HuH-7.5 (cell line): ENCODE measurements around the gene DAPK1.

Experiments used
- DNase-seq: peaks from one replicate; pipeline ENCODE4 v3.0.0; 2011; ENCODE audit warnings: low spot score

The DAPK1 gene

DNA sequence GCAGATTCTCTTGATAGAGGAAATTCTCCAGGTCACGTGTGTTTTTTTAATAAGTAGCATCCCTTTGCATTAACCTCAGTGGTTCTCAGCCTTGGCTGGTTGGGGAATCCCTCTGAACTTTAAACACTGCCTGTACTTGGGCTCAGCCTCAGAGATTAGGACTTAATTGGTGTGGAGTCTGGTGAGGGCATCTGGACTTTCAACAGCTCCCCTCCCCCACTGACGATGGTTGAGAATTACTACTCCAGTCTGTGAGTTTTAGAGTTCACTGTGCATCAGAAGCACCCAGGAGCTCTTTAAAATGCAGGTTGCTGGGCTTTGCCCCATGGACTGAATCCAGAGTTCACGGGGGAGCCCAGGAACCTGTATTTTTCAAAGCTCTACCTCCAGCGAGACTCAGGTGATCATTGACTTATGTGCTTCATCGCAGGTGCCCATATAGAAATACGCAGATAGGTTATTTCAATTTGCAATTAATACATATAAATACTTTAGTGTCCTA is 71.4 kb downstream of the DAPK1 start:
- DNase-seq: peak; percentile 28

DNA sequence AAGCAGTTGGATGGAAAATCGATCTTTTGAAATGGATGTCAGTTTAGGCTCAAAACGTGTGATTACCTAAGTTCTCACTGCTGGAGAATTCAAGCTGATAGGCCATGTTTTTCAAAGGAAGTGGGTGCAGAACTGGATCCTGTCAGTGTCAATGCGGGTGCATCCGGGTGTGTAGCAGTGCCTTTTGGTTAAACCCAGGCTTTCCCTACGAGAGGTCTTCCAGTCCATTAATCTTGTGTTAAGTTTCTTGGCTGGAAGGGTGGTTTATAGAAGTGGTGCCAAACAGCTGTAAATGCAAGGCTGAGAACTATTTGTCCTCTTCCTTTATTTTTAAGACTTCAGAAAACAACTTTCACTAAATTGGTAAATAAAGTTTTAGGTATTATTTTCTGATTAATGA is 71.9 kb downstream of the DAPK1 start:
- DNase-seq: no peak

DNA sequence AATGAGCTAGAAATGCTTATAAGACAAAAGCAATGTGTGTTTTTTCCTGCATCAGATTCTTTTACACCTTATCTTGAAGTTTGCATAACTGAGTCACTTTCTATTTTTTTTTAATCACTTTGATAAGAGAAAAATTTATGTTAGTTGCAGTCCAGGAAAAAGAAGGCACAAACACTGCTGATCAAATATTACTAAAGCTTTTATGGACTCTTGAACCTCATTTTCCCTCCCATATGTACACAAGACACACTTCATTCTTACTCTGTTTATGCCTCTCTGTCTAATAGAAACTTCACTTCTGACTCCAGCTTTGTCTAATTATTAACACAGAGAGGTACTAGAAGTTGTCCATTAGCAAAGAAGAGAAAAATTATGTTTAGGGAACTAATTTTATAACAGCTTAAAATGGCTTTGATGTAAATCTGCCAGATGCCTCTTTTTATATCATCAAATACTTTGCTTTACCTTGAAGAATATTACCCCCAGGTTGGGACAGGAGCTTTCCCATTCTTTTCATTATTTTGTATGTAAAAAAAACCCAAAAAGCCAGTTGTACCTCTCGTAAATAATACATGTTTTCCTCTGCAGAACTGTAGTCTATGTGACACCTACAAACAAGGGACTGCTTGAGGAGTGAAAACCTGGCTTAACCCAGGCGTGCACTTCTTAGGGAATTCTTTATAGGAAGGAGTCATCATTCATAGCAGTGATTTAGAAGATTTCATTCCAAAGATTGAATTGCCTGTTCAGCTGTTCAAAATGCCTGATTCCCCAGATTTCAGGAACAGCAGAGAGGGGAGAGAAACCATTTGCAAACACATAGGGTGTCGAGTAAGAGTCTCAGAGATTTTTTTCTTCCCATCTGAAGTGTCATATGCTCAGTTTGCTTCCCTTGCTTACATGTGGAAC is 72.6 kb downstream of the DAPK1 start:
- peak; percentile 47 for DNase-seq

DNA sequence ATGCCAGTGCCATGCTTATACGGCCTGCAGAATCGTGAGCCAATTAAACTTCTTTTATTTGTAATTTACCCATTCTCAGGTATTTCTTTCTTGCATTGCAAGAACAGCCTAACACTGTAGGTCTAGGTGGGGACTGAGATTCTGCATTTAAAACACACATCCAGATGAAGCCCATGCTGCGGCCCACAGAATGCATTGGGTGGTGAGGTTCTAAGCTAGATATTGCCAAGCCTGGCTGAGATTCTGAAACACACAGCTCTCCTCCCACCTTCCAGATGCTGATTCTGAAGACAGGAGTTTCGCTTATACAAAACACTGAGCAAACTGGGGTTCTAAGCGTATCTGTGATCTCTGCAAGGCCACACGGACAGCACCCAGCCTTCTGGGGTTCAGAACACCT is 75.1 kb downstream of the DAPK1 start:
- DNase-seq: no peak

DNA sequence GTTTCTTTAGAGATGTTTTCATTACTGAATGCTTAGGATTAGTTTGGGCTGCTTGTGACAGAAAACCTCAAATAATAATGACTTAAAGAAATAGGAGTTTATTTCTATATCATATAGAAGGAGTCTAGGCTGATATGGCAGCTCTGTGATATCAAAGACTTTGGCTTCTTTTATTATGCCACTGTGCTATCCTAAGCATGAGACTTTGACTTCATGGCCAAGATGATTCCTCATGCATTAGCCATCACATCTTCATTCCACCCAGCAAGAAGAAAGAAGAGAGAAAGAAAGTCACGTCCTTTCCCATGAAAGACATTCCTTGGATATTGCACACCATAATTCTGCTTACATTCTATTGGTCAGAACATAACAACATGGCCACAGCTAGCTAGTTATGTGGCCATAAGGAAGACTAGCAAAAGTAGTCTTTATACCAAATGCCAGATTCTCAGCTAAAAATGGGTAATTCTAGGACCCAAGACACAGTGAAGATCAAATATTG is 76.2 kb downstream of the DAPK1 start:
- DNase-seq: no peak

DNA sequence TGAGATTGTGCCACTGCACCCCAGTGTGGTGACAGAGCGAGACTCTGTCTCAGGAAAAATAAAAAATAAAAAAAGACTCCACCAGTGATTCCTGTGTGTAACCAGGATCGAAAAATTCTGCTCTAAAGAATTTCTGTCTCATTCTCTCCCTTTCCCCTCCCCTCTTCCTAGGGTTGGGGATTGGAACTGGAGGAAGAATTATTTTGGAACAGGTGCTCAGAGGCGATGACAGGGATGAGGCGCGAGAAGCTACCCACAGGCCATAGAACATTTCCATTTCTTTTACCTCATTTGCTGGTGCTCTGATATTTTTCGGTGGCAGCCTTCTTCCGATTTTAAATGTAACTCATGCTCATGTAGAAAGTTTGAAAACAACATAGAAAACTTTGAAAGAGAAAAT is 80.1 kb downstream of the DAPK1 start:
- no peak for DNase-seq

DNA sequence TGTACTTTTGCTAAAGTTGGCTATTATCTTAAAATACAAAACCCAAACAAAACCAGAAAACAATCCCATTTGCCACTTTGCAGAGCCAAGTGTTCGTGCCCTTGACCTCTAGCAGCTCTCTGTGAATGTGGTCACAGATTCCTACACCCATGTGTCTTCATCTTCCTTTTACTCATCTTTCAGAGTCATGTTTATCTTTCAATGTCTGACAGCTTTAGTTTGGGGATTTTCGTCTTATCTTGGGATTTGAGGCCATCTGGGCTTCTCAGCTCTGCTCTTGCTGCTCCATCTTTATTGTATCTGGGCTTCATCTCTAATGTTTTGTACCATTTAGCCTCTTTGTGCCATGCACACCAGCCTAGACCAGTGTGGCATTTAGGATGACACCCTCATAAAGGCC is 81.0 kb downstream of the DAPK1 start:
- no peak for DNase-seq

DNA sequence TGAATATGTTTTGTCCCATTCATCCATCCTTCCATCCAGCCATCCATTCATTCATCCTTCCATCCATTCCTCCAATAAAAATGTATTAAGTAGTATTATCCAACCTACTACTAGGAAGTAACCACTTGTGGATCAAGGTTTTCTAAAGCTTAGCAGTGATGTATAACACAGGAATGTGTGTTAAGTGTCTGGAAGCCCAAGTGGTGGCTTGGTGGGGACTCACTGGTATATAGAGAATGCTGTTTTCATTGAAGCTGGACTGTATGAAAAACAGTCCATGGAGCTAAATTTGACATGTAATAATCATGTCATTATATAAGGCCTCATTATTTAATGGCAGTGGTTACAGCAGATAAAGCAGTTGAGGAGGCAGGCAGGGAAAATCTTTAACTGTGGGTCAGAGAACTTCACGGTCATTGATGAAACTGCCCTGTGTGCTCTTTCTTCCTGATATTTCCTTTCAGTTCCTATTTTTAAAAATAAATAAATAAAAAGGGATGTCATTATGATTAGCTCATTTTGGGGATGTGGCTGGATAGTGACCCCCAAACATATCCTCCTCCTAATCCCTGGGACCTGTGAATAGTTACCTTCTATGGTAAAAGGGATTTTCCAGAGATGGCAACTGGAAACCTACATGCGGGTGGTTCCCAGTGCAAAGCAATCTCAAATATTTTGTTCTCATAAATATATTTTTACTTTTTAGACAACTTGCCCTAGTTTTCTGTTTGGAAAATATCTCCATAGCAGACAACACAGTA is 82.3 kb downstream of the DAPK1 start:
- no peak for DNase-seq

DNA sequence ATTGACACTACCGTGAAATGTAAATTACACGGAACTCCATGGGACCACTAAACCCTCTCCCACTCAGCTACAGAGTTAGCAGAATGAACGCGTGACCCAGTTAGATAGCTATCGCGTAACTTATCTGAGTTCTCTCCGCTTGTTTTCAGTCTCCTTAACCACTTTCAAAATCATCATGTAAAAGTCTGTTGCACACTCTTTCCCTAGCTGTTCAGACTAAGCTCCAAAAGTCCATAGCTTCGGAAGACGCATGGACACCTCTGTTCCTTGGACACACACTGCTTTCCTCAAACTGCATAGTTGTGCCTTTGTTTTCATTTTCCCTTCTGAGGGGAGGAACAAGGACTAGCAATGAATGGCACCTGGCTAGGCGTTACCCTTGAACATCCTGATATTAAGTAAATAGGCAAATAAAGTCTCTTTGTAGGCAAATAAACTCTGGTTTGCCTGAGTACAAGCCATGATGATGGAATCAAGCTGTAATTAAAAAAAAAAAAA is 83.3 kb downstream of the DAPK1 start:
- no peak for DNase-seq

DNA sequence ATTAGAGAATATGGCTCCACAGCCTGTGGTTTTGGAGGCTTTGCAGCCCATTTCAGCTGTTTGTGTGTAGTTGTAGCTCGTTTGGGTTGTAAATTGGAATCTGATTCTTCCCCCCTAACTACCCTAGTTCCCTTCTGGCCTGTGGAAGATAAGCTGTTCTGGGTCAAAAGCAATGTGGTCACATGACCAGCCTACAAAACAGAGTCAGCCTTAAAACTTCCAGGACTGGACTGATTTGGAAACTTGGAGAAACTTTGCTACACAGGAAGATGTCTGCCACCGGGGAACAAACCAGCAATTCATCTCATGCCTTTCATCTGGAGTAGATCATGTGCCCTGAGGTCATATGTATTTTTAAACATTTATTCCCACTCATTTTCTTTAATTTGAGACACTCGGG is 83.8 kb downstream of the DAPK1 start:
- no peak for DNase-seq

DNA sequence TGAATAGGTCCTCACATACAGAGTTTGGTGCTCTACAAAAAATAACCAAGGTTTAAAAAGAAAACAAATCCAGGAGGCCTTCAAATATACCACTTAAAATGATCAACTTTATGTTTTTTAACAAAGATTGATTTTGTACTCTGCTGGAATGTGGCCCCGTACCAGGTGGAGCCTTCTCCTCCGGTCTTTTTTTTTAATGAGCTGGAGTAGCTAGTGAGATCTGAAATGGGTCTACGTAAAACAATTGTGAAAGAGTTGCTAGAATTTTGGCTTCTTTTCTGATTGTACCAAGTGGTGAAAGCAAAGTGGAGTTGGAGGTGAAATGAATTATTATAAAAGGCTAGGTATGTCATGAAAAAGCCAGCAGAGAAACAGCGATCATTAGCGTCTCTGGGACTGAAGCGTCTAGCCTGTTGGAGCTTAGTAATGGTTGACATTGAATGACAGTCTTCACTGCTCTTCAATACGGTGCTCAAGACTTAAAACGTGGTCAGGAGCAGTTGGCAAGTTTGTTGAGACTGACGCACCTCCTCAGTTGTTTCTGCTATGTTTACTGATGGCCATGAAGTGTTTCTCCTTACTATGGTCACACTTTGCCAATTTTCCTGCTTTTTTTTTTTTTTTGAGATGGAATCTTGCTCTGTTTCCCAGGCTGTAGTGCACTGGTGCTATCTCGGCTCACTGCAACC is 84.4 kb downstream of the DAPK1 start:
- DNase-seq: no peak

DNA sequence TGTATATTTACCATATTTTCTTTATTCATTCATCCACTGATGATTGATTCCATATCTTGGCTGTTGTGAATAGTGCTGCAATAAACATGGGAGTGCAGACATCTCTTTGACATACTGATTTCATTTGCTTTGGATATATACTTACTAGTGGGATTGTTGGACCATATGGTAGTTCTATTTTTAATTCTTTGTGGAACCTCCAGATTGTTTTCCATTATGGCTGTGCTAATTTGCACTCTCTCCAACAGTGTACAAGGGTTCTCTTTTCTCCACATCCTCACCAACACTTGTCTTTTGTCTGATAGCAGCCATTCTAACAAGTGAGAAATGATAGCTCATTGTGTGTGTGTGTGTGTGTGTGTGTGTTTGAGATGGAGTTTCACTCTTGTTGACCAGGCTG is 86.7 kb downstream of the DAPK1 start:
- DNase-seq: no peak

DNA sequence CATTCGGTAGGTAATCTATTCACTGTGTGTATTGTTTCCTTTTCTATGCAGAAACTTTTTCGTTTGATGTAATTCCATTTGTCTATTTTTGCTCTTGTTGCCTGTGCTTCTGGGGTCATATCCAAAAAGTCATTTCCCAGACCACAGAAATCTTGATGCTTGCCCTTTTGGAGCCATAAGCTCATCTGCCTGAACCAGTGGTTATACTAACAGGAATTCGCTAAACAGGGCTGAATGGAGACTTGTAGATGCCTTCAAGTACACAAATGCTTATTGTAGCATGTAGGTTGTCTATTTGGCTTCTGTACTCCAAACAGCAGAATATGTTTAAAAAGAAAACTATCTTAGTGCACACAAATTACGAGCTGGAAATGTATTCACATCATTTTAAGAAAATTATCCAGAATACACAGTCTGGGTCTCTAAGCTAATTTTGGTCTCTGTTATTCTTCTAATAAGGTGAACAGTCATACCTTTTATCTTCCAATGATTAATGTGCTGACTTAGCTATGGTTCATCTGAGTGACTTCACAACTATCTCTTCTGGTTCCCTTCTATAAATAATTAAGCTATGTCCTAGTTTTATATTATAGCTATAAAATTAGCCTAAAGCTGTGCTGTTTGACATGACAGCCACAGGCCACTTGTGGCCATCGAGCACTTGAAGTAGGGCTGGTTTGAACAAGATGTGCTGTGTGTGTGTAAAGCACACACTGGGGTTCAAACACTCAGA is 87.6 kb downstream of the DAPK1 start:
- DNase-seq: no peak

DNA sequence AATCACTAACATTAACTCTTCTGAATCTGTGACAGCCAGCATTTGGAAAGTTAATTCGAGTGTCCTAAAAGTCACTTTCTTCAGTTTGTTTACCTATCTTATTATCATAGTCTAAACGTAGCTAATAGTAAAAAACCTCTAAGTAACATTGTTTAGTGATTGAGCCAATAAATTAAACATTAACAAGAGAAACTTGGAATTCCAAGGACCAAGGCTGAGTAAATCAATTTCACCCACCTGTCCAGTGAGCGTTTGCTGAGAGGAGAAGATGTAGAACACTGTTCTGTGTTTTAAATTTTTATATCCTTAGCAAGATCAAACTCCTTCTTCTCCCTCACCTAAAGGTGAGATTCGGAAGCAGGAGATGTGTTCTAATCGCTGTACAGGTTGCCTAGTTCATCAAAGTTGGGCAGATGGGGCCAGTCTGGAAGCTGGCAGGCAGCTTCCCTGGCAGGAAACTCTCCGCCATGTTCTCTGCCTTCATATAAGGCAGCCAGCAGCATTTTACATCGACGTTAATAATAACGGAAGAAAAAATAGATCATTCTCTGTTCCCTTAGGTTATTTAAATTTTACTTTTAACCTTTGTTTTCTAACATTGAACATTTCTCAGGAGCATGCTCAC is 89.2 kb downstream of the DAPK1 start:
- DNase-seq: no peak

DNA sequence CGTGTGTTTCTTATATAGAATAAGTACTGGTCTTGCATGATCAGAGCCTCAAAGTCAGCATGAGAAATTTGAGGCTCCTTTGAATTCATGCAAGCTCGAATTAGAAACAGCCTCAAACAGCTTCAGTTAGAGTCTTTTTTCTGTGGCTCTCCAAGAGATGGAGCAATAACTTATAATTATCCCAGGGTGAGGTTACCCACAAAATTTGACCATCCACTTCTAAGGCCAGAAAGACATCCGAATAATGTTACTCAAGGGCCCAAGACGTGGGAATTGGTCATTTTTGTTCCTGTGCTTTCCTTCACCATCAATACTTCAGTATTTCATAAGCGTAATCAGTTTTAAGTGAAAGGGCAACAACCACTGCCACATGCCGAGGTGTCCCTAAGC is 89.7 kb downstream of the DAPK1 start:
- DNase-seq: no peak

DNA sequence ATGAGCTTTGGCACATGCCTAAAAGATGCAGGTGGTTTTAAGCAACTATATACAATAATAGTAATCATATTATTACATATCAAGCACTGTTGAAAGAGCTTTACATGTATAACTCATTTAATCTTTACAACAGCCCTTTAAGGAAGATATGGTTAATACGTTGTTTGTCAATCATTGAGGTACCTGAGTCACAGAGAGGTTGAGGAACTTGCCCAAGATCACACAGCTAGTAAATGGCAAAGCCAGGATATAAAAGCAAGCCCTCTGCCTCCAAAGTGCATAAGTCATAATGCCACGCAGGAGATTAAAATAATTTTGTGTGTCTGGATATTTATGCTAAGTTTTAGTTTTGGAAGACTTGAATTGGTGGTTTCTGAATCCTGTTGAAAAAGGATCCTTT is 90.2 kb downstream of the DAPK1 start:
- DNase-seq: no peak

DNA sequence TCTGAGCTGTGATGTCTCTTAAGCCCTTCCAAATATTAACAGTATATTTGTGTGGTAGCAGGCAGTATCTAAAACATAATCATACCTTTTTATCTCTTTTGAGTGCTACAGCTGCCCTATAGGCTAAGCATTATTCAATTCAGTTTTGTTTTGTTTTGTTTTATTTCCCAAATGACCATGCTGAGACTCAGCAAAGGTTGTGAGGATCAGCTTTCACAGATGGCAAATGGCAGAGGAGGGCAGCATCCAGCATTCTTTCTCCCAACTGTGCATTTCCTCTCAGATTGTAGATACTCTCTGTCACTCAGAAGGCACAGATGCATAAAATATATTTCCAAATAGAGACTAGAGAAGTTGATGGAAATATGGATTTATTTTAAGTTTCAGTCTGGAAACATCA is 90.7 kb downstream of the DAPK1 start:
- no peak for DNase-seq

DNA sequence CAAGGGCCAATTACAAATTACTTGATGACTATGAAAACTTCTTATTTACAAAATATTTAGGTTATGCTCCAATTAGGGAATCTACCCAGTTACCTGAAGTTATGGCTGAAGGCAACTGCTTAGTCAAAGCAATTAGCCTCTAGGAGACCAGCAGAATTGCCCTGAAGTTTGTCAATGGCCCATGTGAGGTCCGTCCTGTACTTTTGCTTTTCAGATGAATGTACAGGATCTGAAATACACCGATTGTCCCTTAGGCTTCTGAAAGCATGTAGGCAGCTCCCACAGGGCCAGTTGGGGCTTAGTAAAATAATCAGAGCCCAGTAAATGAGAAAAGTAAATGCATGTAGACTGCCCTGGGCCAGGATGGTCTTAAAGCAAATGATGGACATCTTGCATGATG is 93.3 kb downstream of the DAPK1 start:
- no peak for DNase-seq

DNA sequence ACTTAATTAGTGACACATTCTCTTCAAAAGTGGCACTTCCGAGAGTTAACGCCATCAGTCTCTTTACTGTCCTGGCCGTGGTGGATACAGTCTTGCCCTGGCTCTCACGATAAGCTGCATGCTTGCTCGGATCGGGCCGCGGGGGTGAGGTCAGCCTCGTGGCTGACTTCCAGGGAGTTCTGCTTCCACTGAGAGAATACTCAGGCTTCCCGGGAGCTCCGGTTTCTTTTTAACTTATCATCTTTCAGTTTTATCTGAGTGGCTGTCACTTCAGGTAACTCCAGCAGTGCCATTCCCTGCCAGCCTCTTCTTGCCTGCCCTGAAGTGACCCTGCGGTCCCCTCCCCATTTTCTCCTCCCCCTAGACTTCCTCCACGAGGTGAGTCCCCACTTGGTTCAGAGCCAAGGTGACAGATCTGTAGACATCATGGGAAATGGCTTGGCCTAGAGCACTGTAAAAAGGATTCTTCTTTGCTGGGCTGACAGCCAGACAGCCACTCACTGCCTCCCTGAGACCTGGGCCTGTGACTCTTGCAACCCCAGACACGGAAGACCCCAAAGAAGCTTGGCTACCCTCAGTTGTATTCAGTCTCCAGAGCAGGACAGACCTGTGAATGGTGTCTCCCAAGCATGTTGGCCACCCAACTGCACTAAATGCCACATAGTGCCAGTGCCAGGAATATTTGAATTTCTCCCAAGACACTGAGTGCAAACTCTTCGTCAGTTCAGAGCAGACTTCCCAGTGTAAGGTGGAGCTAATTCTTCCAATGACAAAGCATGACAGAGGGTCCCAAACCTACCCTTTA is 95.1 kb downstream of the DAPK1 start:
- DNase-seq: no peak

DNA sequence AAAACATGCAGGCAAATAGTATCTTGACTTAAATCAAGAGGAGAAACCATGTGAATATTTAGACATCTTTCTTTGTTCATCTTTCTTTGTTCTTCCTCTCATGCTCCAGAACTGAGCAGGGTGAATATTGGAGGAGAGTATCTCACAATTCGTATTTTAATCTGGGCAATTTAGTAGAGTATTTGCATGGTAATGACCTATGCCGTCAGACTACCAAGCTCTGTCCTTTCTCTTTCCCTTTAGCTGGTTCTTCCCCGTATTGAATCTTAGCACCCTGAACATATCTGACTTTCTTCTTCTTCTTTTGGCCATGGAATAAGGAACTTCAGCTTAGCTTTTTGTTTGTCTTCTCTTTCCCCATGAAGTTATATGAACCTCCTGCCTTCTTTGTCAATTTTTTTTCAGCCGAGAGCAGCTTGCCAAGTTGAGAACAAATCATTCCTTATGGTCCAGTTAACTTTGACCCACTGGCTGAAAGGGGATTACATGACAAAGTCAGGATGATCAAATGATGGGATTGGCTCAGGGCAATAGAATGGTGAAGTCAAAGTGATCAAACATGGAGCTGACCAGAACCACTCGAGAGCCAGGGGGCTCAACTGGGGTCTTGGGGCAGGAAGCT is 95.8 kb downstream of the DAPK1 start:
- no peak for DNase-seq
